Measurements from ENCODE around the gene ZSWIM5.
A peak's percentile ranks its signal among the peaks of the same experiment; 100 is the strongest.

- TF ChIP-seq CTCF (IDR thresholded peaks at IDR 0.05), result peak in 2 of 6 experiments; percentile 21 to 24
- TF ChIP-seq POLR2A (IDR thresholded peaks at IDR 0.05), result no peak
Observed at GRCh38 chr1:45230537-45230936, 24.1 kb upstream of the ZSWIM5 start.

Measured in upper lobe of left lung (tissue), 4 donors.